Mesothelial cell of epicardium (in vitro differentiated cells): ENCODE results near the gene TLCD1. TPM values are rescaled to one million over a fixed set of nuclear protein-coding genes. Genes with fewer than 3 reads are reported as not detected.
"Not testable (repeated sequence)": the region's sequence is repeated elsewhere in the genome, so short reads cannot be mapped to it uniquely, and the experiment has no call there.

Experiments
- DNase-seq, 2 experiments: peaks; one replicate each; pipeline ENCODE4 v3.0.0; 2021; ENCODE audit warnings: low spot score in 2 of 2; ENCODE audit not compliant: unreplicated experiment in 2 of 2
- H3K27ac Mint-ChIP-seq: 2 replicates; pipeline ENCODE4 v1.8.0; 2021; ENCODE audit warnings: mixed read lengths
- H3K27me3 Mint-ChIP-seq: 2 replicates; pipeline ENCODE4 v1.8.0; 2021; ENCODE audit warnings: low read depth, mixed read lengths
- H3K36me3 Mint-ChIP-seq: 2 replicates; pipeline ENCODE4 v1.8.0; 2021; ENCODE audit warnings: mixed read lengths
- H3K4me1 Mint-ChIP-seq: 2 replicates; pipeline ENCODE4 v1.8.0; 2021; ENCODE audit warnings: mixed read lengths
- H3K4me3 Mint-ChIP-seq: 2 replicates; pipeline ENCODE4 v1.8.0; 2021; ENCODE audit warnings: mild to moderate bottlenecking, moderate library complexity, mixed read lengths
- H3K9me3 Mint-ChIP-seq: 2 replicates; pipeline ENCODE4 v1.8.0; 2021; ENCODE audit warnings: mixed read lengths
- CTCF ChIP-seq: fragments of 200-600 bp; sonication (generic); IDR thresholded peaks from one replicate; pipeline ENCODE4 v1.5.0; 2021; ENCODE audit warnings: antibody characterized with exemption; ENCODE audit not compliant: unreplicated experiment
- total RNA-seq: library from RNA; stranded (reverse); gene quantifications from 3 replicates; pipeline ENCODE4 v1.2.1, GENCODE V29; 2021

The TLCD1 gene
- total RNA-seq, 1 donor from 2014 or later, result 2.3 TPM

- TF ChIP-seq CTCF, result no peak
- Mint-ChIP-seq H3K4me1 (peaks cover 68% of the 10 kb centered on the region), H3K27ac (peak overlapping the region; percentile 34), H3K9me3 (no peaks in the 10 kb centered on the region), H3K27me3 (no peaks in the 10 kb centered on the region), H3K4me3 (peak overlapping the region; percentile 99), H3K36me3 (peaks cover 13% of the 10 kb centered on the region)
- DNase-seq, result no peak
Measured at GRCh38 chr17:28722417-28723158, 3.4 kb downstream of the TLCD1 start.

- peak overlapping the region; percentile 99 for H3K4me3 Mint-ChIP-seq
- H3K27me3 Mint-ChIP-seq, H3K9me3 Mint-ChIP-seq, DNase-seq: not testable (repeated sequence)
- H3K36me3 Mint-ChIP-seq, result peaks cover 13% of the 10 kb centered on the region
- peak overlapping the region; percentile 100 for H3K27ac Mint-ChIP-seq
- peaks cover 70% of the 10 kb centered on the region for H3K4me1 Mint-ChIP-seq
Measured at GRCh38 chr17:28720997-28721329, 5.1 kb downstream of the TLCD1 start.

- TF ChIP-seq CTCF, result no peak
- Mint-ChIP-seq H3K27ac (peak overlapping the region; percentile 100), H3K27me3 (no peaks in the 10 kb centered on the region), H3K36me3 (peaks cover 14% of the 10 kb centered on the region), H3K4me1 (peaks cover 70% of the 10 kb centered on the region), H3K9me3 (no peaks in the 10 kb centered on the region), H3K4me3 (peak overlapping the region; percentile 99)
- DNase-seq, result no peak
Measured at GRCh38 chr17:28720247-28720996, 5.6 kb downstream of the TLCD1 start.

- Mint-ChIP-seq H3K4me1 (peaks cover 61% of the 10 kb centered on the region), H3K27me3 (no peaks in the 10 kb centered on the region), H3K4me3 (peak overlapping the region; percentile 99), H3K36me3 (peaks cover 20% of the 10 kb centered on the region), H3K27ac (peak overlapping the region; percentile 100), H3K9me3 (no peaks in the 10 kb centered on the region)
- no peak for DNase-seq
- no peak for TF ChIP-seq CTCF
Measured at GRCh38 chr17:28719021-28719433, 7.0 kb downstream of the TLCD1 start.

GRCh38 chr17:28718333-28719020, 7.6 kb downstream of the TLCD1 start:
- Mint-ChIP-seq H3K9me3 (no peaks in the 10 kb centered on the region), H3K36me3 (peaks cover 22% of the 10 kb centered on the region), H3K4me1 (peaks cover 59% of the 10 kb centered on the region), H3K4me3 (peak overlapping the region; percentile 82), H3K27me3 (no peaks in the 10 kb centered on the region), H3K27ac (peak overlapping the region; percentile 98)
- no peak for TF ChIP-seq CTCF
- DNase-seq, result peak in 1 of 2 experiments; percentile 55
